ENCODE data around the gene EID3.

EID3 gene

DNA sequence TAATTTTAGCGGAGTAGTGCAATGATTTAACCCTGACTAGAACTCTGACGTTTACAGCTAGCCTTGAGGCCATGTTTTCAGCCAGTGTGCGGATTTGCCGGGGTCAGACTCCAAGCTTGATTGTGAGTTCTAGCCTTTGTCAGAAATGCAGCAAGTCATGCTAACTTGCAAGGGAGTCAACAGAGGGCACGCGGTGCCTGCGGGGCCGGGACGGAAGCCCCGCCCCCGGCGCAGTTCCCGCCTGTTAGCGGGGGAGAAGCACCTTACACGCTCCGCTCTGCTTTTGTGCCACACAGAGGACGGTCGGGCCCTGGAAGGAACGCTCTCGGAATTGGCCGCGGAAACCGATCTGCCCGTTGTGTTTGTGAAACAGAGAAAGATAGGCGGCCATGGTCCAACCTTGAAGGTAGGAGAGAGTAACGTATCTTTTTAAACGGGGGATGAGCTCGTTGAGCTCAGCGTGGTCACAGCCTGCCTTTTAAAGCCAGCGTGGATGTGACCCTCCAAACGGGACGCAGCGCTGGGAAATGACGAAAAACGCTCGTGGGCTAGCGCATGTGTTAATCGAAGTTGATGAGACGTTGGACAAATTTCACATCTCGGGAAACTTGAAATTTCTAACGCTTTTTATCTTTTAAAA is 14.8 kb upstream of the EID3 start:
- no peak for TF ChIP-seq NFIC (IDR thresholded peaks at IDR 0.05)
- 0 out of 2 replicates have a peak, but pooled peaks have one; percentile 1 for TF ChIP-seq RAD21 (IDR thresholded peaks at IDR 0.05; ENCODE audit: low read depth)
- TF ChIP-seq, protein P1, sequence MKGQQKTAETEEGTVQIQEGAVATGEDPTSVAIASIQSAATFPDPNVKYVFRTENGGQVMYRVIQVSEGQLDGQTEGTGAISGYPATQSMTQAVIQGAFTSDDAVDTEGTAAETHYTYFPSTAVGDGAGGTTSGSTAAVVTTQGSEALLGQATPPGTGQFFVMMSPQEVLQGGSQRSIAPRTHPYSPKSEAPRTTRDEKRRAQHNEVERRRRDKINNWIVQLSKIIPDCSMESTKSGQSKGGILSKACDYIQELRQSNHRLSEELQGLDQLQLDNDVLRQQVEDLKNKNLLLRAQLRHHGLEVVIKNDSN (IDR thresholded peaks at IDR 0.05) = no peak
- TF ChIP-seq, protein P2, sequence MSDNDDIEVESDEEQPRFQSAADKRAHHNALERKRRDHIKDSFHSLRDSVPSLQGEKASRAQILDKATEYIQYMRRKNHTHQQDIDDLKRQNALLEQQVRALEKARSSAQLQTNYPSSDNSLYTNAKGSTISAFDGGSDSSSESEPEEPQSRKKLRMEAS (IDR thresholded peaks at IDR 0.05) = peak; percentile 92
- TF ChIP-seq TAF1 (IDR thresholded peaks at IDR 0.05; ENCODE audit: low read depth) = no peak
- TF ChIP-seq CEBPB (IDR thresholded peaks at IDR 0.05) = no peak
- no peak; the same call in 1 of the 2 replicates for TF ChIP-seq TCF12 (IDR thresholded peaks at IDR 0.05; ENCODE audit: low read depth)
- TF ChIP-seq TEAD4 (IDR thresholded peaks at IDR 0.05) = no peak

- TF ChIP-seq EP300 (IDR thresholded peaks at IDR 0.05; ENCODE audit: borderline replicate concordance) = no peak
- no peak for TF ChIP-seq YY1 (IDR thresholded peaks at IDR 0.05; ENCODE audit: low read depth)
- no peak for TF ChIP-seq NFIC (IDR thresholded peaks at IDR 0.05)
- no peak for TF ChIP-seq TEAD4 (IDR thresholded peaks at IDR 0.05)
- no peak for TF ChIP-seq FOXM1 (IDR thresholded peaks at IDR 0.05; ENCODE audit: borderline replicate concordance, low read depth)
- no peak for TF ChIP-seq REST (IDR thresholded peaks at IDR 0.05; ENCODE audit: low read depth)
- TF ChIP-seq RAD21 (IDR thresholded peaks at IDR 0.05; ENCODE audit: low read depth) = no peak
- no peak for TF ChIP-seq ZBTB7A (IDR thresholded peaks at IDR 0.05; ENCODE audit: low read depth)
- TF ChIP-seq, protein P1 (IDR thresholded peaks at IDR 0.05) = no peak
- no peak for TF ChIP-seq EGR1 (IDR thresholded peaks at IDR 0.05)
- no peak for TF ChIP-seq CREB1 (IDR thresholded peaks at IDR 0.05; ENCODE audit: low read depth)
- TF ChIP-seq TCF12 (IDR thresholded peaks at IDR 0.05; ENCODE audit: low read depth) = no peak
- no peak for TF ChIP-seq TAF1 (IDR thresholded peaks at IDR 0.05; ENCODE audit: low read depth)
- TF ChIP-seq, protein P2 (IDR thresholded peaks at IDR 0.05) = no peak
- no peak for TF ChIP-seq CEBPB (IDR thresholded peaks at IDR 0.05)
These were observed 13.2 kb upstream of the EID3 start for GRCh38 chr12:104290320-104290719.

DNA sequence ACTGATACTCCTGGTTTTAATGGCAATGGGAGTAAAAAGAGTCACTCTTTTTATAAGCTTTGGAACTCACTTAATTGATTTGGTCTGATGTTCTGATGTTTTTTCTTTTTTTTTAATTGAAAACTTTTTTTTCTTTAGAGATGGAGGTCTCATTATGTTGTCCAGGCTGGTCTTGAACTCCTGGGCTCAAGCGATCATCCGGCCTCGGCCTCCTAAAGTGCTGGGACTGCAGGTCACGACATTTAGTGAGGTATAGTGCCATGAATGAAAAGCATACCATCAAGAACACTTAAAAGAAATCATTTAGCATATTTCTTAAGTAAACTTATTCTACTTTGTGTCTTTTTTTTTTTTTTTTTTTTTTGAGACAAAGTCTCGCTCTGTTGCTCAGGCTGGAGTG is 12.7 kb upstream of the EID3 start:
- TF ChIP-seq, protein P1 (IDR thresholded peaks at IDR 0.05) = no peak
- no peak for TF ChIP-seq YY1 (IDR thresholded peaks at IDR 0.05; ENCODE audit: low read depth)
- TF ChIP-seq, protein P2 (IDR thresholded peaks at IDR 0.05) = no peak
- TF ChIP-seq TEAD4 (IDR thresholded peaks at IDR 0.05) = no peak
- no peak for TF ChIP-seq TCF12 (IDR thresholded peaks at IDR 0.05; ENCODE audit: low read depth)
- TF ChIP-seq EP300 (IDR thresholded peaks at IDR 0.05; ENCODE audit: borderline replicate concordance) = no peak
- TF ChIP-seq FOXM1 (IDR thresholded peaks at IDR 0.05; ENCODE audit: borderline replicate concordance, low read depth) = no peak
- no peak for TF ChIP-seq CEBPB (IDR thresholded peaks at IDR 0.05)
- TF ChIP-seq REST (IDR thresholded peaks at IDR 0.05; ENCODE audit: low read depth) = no peak
- TF ChIP-seq NFIC (IDR thresholded peaks at IDR 0.05) = no peak
- TF ChIP-seq EGR1 (IDR thresholded peaks at IDR 0.05) = no peak
- TF ChIP-seq CREB1 (IDR thresholded peaks at IDR 0.05; ENCODE audit: low read depth) = no peak
- no peak for TF ChIP-seq TAF1 (IDR thresholded peaks at IDR 0.05; ENCODE audit: low read depth)

- TF ChIP-seq RAD21 (IDR thresholded peaks at IDR 0.05; ENCODE audit: low read depth) = no peak
- TF ChIP-seq ZBTB7A (IDR thresholded peaks at IDR 0.05; ENCODE audit: low read depth) = no peak
- no peak for TF ChIP-seq TAF1 (IDR thresholded peaks at IDR 0.05; ENCODE audit: low read depth)
- TF ChIP-seq, protein P1 (IDR thresholded peaks at IDR 0.05) = no peak
- TF ChIP-seq FOXM1 (IDR thresholded peaks at IDR 0.05; ENCODE audit: borderline replicate concordance, low read depth) = no peak
These were observed 11.5 kb upstream of the EID3 start for GRCh38 chr12:104291867-104292524.

All from Ishikawa (cell line).